HEK293 (cell line): ENCODE measurements around the gene NOX5.

Experiments
- CTCF ChIA-PET: fragments of 350-600 bp; formaldehyde crosslinking; extraction: SDS; loops from one replicate; lab custom pipeline; 2021; ENCODE audit warnings: antibody characterized with exemption; lab: Yijun Ruan, JAX
- POLR2A ChIA-PET: fragments of 300-600 bp; formaldehyde crosslinking; extraction: SDS; loops from one replicate; lab custom pipeline; 2020; ENCODE audit warnings: antibody characterized with exemption, inconsistent platforms; lab: Yijun Ruan, JAX
- H3K27ac ChIP-seq: fragments of 200-500 bp; sonication (Bioruptor generic); 2 replicates; pipeline ENCODE4 v1.5.1; 2014; ENCODE audit warnings: low read depth, low read length, control low read depth, inconsistent platforms; ENCODE audit errors: extremely low read depth
- H3K36me3 ChIP-seq, 2 experiments: fragments of 200-500 bp in 1 of 2; sonication (Bioruptor generic) in 1 of 2; 1 replicate in 1 of 2; 2 replicates in 1 of 2; pipeline ENCODE4 v1.5.1; 2014 to 2017; ENCODE audit warnings: inconsistent platforms in 2 of 2, low read length in 2 of 2; ENCODE audit not compliant: control insufficient read depth in 2 of 2, insufficient read depth in 1 of 2
- H3K4me1 ChIP-seq: fragments of 200-500 bp; sonication (Bioruptor generic); 2 replicates; pipeline ENCODE4 v1.5.1; 2014; ENCODE audit warnings: mild to moderate bottlenecking, low read length, inconsistent platforms; ENCODE audit not compliant: control insufficient read depth, insufficient read depth
- H3K4me3 ChIP-seq: 2 replicates; pipeline ENCODE4 v1.5.1; 2011; ENCODE audit warnings: low read depth, mild to moderate bottlenecking, control low read depth, low read length, moderate library complexity
- H3K9me3 ChIP-seq: fragments of 200-500 bp; sonication (Bioruptor generic); 2 replicates; pipeline ENCODE4 v1.5.1; 2014; ENCODE audit warnings: low read depth, low read length, inconsistent platforms; ENCODE audit not compliant: control insufficient read depth, insufficient read depth
- CTCF ChIP-seq: fragments of 450-650 bp; formaldehyde crosslinking; IDR thresholded peaks from 2 replicates; pipeline ENCODE4 v1.5.1; 2016; ENCODE audit warnings: missing biosample characterization, missing genetic modification characterization
- GLIS1 ChIP-seq: fragments of 450-650 bp; formaldehyde crosslinking; IDR thresholded peaks from 2 replicates; pipeline ENCODE4 v1.5.1; 2016; ENCODE audit warnings: missing biosample characterization, missing genetic modification characterization
- MZF1 ChIP-seq: fragments of 450-650 bp; formaldehyde crosslinking; IDR thresholded peaks from 2 replicates; pipeline ENCODE4 v1.5.1; 2017; ENCODE audit warnings: missing biosample characterization, missing genetic modification characterization, borderline replicate concordance
- OSR2 ChIP-seq: fragments of 450-650 bp; formaldehyde crosslinking; IDR thresholded peaks from 2 replicates; pipeline ENCODE4 v1.5.1; 2016; ENCODE audit warnings: missing biosample characterization, missing genetic modification characterization
- SCRT1 ChIP-seq: fragments of 450-650 bp; formaldehyde crosslinking; IDR thresholded peaks from 2 replicates; pipeline ENCODE4 v1.5.1; 2016; ENCODE audit warnings: missing biosample characterization, missing genetic modification characterization, borderline replicate concordance
- SCRT2 ChIP-seq: fragments of 450-650 bp; formaldehyde crosslinking; IDR thresholded peaks from 2 replicates; pipeline ENCODE4 v1.5.1; 2016; ENCODE audit warnings: missing biosample characterization, missing genetic modification characterization
- ZFHX2 ChIP-seq: fragments of 450-650 bp; formaldehyde crosslinking; conservative IDR thresholded peaks from 2 replicates; pipeline ENCODE4 v1.5.1; 2016; ENCODE audit warnings: missing biosample characterization, missing genetic modification characterization
- ZNF148 ChIP-seq: fragments of 450-650 bp; formaldehyde crosslinking; IDR thresholded peaks from 2 replicates; pipeline ENCODE4 v1.5.0; 2017; ENCODE audit warnings: missing biosample characterization, missing genetic modification characterization, borderline replicate concordance
- ZNF174 ChIP-seq: fragments of 450-650 bp; formaldehyde crosslinking; IDR thresholded peaks from 2 replicates; pipeline ENCODE4 v1.5.0; 2017; ENCODE audit warnings: missing biosample characterization, mild to moderate bottlenecking, missing genetic modification characterization

NOX5 gene

GRCh38 chr15:68987676-68988075 lies 26.8 kb upstream of the NOX5 start:
- Histone ChIP-seq H3K9me3 (no peaks in the 10 kb centered on the region), H3K4me1 (peaks cover 7% of the 10 kb centered on the region; the same call in 1 of the 2 replicates), H3K27ac (no peak overlapping the region), H3K4me3 (no peak overlapping the region), H3K36me3 (no peaks in the 10 kb centered on the region)
- POLR2A ChIA-PET: no interaction called here
- CTCF ChIA-PET: no interaction called here
- TF ChIP-seq ZNF174: no peak
- TF ChIP-seq MZF1 (tag by site-specific recombination): peak; percentile 75; the same call in 1 of the 2 replicates

- H3K27ac ChIP-seq: no peak overlapping the region
- no peaks in the 10 kb centered on the region for H3K9me3 ChIP-seq
These were observed 24.8 kb upstream of the NOX5 start for GRCh38 chr15:68989541-68990230.

GRCh38 chr15:68990231-68990991 lies 24.1 kb upstream of the NOX5 start:
- Histone ChIP-seq H3K4me1 (peaks cover 7% of the 10 kb centered on the region; the same call in 1 of the 2 replicates), H3K27ac (no peak overlapping the region; the same call in 1 of the 2 replicates), H3K4me3 (no peak overlapping the region), H3K36me3 (no peaks in the 10 kb centered on the region), H3K9me3 (no peaks in the 10 kb centered on the region)
- ChIA-PET POLR2A (no interaction called here), CTCF (interaction anchor here (0.7 to 1.2 kb wide), 4 partner anchors 11 to 401 kb away, joined by 3 to 6 read pairs (median 4); no protein-coding TSS in a partner anchor)
- TF ChIP-seq ZFHX2: 0 out of 2 replicates have a peak, but pooled peaks have one; percentile 9
- TF ChIP-seq SCRT2 (tag by site-specific recombination): no peak
- TF ChIP-seq OSR2: no peak
- TF ChIP-seq CTCF: 0 out of 2 replicates have a peak, but pooled peaks have one; percentile 9

More at GRCh38 chr15:68989541-68990230, 24.8 kb upstream of the NOX5 start:
- no peak overlapping the region for H3K4me3 ChIP-seq
- POLR2A ChIA-PET: no interaction called here
- peaks cover 7% of the 10 kb centered on the region; the same call in 1 of the 2 replicates for H3K4me1 ChIP-seq
- H3K36me3 ChIP-seq: no peaks in the 10 kb centered on the region
- TF ChIP-seq ZNF148 (tag by site-specific recombination): no peak
- TF ChIP-seq MZF1 (tag by site-specific recombination): no peak
- CTCF ChIA-PET: interaction anchor here (0.6 to 1.0 kb wide), 2 partner anchors 10 to 41 kb away, joined by 3 to 4 read pairs; no protein-coding TSS in a partner anchor

GRCh38 chr15:68990992-68991500 lies 23.4 kb upstream of the NOX5 start:
- POLR2A ChIA-PET: no interaction called here
- CTCF ChIA-PET: interaction anchor here (0.7 to 1.2 kb wide), 3 partner anchors 40 to 401 kb away, joined by 3 to 6 read pairs (median 4); no protein-coding TSS in a partner anchor
- TF ChIP-seq SCRT1 (tag by site-specific recombination) (peak; percentile 95), GLIS1 (tag by site-specific recombination) (no peak), SCRT2 (tag by site-specific recombination) (peak; percentile 91)
- Histone ChIP-seq H3K27ac (peak overlapping the region; percentile 81), H3K9me3 (no peaks in the 10 kb centered on the region), H3K4me1 (peaks cover 7% of the 10 kb centered on the region; the same call in 1 of the 2 replicates), H3K36me3 (no peaks in the 10 kb centered on the region), H3K4me3 (no peak overlapping the region)
